ENCODE data around the gene RALGAPA1. TPM values are rescaled to one million over a fixed set of nuclear protein-coding genes. Genes with fewer than 3 reads are reported as not detected.

RALGAPA1 gene
- total and polyA plus RNA-seq, 2 of the 13 experiments (the other 11 are each of a cell fraction or from before 2014, with no cell fraction given): 65.0 to 89.2 TPM

DNA sequence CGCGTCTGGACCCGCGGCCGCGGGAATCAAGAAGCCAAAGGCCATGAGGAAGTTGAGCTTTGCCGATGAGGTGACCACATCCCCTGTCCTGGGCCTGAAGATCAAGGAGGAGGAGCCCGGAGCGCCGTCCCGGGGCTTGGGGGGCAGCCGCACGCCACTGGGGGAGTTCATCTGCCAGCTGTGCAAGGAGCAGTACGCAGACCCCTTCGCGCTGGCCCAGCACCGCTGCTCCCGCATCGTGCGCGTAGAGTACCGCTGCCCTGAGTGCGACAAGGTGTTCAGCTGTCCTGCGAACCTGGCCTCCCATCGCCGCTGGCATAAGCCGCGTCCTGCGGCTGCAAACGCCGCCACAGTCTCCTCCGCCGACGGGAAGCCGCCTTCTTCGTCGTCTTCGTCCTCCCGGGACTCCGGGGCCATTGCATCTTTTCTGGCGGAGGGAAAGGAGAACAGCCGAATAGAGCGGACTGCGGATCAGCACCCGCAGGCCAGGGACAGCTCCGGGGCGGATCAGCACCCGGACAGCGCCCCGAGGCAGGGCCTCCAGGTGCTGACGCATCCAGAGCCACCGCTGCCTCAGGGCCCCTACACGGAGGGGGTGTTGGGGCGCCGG is 274.1 kb downstream of the RALGAPA1 start (continued):
- TF ChIP-seq, protein P1, sequence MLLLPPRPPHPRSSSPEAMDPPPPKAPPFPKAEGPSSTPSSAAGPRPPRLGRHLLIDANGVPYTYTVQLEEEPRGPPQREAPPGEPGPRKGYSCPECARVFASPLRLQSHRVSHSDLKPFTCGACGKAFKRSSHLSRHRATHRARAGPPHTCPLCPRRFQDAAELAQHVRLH (CRISPR knock-in tag; IDR thresholded peaks at IDR 0.05; ENCODE audit: borderline replicate concordance, low read depth): peak; percentile 100
- TF ChIP-seq, protein P2, sequence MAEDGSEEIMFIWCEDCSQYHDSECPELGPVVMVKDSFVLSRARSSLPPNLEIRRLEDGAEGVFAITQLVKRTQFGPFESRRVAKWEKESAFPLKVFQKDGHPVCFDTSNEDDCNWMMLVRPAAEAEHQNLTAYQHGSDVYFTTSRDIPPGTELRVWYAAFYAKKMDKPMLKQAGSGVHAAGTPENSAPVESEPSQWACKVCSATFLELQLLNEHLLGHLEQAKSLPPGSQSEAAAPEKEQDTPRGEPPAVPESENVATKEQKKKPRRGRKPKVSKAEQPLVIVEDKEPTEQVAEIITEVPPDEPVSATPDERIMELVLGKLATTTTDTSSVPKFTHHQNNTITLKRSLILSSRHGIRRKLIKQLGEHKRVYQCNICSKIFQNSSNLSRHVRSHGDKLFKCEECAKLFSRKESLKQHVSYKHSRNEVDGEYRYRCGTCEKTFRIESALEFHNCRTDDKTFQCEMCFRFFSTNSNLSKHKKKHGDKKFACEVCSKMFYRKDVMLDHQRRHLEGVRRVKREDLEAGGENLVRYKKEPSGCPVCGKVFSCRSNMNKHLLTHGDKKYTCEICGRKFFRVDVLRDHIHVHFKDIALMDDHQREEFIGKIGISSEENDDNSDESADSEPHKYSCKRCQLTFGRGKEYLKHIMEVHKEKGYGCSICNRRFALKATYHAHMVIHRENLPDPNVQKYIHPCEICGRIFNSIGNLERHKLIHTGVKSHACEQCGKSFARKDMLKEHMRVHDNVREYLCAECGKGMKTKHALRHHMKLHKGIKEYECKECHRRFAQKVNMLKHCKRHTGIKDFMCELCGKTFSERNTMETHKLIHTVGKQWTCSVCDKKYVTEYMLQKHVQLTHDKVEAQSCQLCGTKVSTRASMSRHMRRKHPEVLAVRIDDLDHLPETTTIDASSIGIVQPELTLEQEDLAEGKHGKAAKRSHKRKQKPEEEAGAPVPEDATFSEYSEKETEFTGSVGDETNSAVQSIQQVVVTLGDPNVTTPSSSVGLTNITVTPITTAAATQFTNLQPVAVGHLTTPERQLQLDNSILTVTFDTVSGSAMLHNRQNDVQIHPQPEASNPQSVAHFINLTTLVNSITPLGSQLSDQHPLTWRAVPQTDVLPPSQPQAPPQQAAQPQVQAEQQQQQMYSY (CRISPR knock-in tag; IDR thresholded peaks at IDR 0.05): peak; percentile 97
- TF ChIP-seq, protein P3, sequence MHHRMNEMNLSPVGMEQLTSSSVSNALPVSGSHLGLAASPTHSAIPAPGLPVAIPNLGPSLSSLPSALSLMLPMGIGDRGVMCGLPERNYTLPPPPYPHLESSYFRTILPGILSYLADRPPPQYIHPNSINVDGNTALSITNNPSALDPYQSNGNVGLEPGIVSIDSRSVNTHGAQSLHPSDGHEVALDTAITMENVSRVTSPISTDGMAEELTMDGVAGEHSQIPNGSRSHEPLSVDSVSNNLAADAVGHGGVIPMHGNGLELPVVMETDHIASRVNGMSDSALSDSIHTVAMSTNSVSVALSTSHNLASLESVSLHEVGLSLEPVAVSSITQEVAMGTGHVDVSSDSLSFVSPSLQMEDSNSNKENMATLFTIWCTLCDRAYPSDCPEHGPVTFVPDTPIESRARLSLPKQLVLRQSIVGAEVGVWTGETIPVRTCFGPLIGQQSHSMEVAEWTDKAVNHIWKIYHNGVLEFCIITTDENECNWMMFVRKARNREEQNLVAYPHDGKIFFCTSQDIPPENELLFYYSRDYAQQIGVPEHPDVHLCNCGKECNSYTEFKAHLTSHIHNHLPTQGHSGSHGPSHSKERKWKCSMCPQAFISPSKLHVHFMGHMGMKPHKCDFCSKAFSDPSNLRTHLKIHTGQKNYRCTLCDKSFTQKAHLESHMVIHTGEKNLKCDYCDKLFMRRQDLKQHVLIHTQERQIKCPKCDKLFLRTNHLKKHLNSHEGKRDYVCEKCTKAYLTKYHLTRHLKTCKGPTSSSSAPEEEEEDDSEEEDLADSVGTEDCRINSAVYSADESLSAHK (CRISPR knock-in tag; IDR thresholded peaks at IDR 0.05; ENCODE audit: borderline replicate concordance): peak; percentile 100
- TF ChIP-seq CENPT (CRISPR knock-in tag; IDR thresholded peaks at IDR 0.05; ENCODE audit: low read depth): peak; percentile 100
- peak; percentile 100 for TF ChIP-seq SAP130 (CRISPR knock-in tag; IDR thresholded peaks at IDR 0.05; ENCODE audit: low read depth)
- TF ChIP-seq ZNF468 (CRISPR knock-in tag; IDR thresholded peaks at IDR 0.05): peak; percentile 100
- peak; percentile 97 for TF ChIP-seq CBX1 (IDR thresholded peaks at IDR 0.05; ENCODE audit: low read depth)
- TF ChIP-seq ZNF550 (CRISPR knock-in tag; IDR thresholded peaks at IDR 0.05; ENCODE audit: borderline replicate concordance): peak; percentile 100
- peak; percentile 61 for TF ChIP-seq ZFP36 (IDR thresholded peaks at IDR 0.05; ENCODE audit: borderline replicate concordance, low read depth, low read length, partially characterized antibody)
- peak; percentile 100 for TF ChIP-seq ZNF253 (CRISPR knock-in tag; IDR thresholded peaks at IDR 0.05; ENCODE audit: borderline replicate concordance)
- TF ChIP-seq CBX2 (IDR thresholded peaks at IDR 0.05; ENCODE audit: low read depth, low read length): no peak; the same call in 1 of the 2 replicates
- peak; percentile 100 for TF ChIP-seq CBX2 (CRISPR knock-in tag; IDR thresholded peaks at IDR 0.05; ENCODE audit: low read depth)
- peak; percentile 100 for TF ChIP-seq SMAD3 (CRISPR knock-in tag; IDR thresholded peaks at IDR 0.05)
- TF ChIP-seq, protein P4, sequence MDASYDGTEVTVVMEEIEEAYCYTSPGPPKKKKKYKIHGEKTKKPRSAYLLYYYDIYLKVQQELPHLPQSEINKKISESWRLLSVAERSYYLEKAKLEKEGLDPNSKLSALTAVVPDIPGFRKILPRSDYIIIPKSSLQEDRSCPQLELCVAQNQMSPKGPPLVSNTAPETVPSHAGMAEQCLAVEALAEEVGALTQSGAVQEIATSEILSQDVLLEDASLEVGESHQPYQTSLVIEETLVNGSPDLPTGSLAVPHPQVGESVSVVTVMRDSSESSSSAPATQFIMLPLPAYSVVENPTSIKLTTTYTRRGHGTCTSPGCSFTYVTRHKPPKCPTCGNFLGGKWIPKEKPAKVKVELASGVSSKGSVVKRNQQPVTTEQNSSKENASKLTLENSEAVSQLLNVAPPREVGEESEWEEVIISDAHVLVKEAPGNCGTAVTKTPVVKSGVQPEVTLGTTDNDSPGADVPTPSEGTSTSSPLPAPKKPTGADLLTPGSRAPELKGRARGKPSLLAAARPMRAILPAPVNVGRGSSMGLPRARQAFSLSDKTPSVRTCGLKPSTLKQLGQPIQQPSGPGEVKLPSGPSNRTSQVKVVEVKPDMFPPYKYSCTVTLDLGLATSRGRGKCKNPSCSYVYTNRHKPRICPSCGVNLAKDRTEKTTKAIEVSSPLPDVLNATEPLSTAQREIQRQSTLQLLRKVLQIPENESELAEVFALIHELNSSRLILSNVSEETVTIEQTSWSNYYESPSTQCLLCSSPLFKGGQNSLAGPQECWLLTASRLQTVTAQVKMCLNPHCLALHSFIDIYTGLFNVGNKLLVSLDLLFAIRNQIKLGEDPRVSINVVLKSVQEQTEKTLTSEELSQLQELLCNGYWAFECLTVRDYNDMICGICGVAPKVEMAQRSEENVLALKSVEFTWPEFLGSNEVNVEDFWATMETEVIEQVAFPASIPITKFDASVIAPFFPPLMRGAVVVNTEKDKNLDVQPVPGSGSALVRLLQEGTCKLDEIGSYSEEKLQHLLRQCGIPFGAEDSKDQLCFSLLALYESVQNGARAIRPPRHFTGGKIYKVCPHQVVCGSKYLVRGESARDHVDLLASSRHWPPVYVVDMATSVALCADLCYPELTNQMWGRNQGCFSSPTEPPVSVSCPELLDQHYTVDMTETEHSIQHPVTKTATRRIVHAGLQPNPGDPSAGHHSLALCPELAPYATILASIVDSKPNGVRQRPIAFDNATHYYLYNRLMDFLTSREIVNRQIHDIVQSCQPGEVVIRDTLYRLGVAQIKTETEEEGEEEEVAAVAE (CRISPR knock-in tag; IDR thresholded peaks at IDR 0.05; ENCODE audit: borderline replicate concordance): peak; percentile 99
- peak; percentile 100 for TF ChIP-seq ZNF616 (CRISPR knock-in tag; IDR thresholded peaks at IDR 0.05; ENCODE audit: low read depth)
- TF ChIP-seq SSRP1 (CRISPR knock-in tag; IDR thresholded peaks at IDR 0.05): peak; percentile 97
- peak; percentile 100 for TF ChIP-seq JUN (CRISPR knock-in tag; IDR thresholded peaks at IDR 0.05)
- peak; percentile 100 for TF ChIP-seq ARHGAP35 (CRISPR knock-in tag; IDR thresholded peaks at IDR 0.05; ENCODE audit: borderline replicate concordance)
- peak; percentile 100 for TF ChIP-seq ZNF34 (CRISPR knock-in tag; IDR thresholded peaks at IDR 0.05; ENCODE audit: borderline replicate concordance)
- peak; percentile 100 for TF ChIP-seq KDM3A (CRISPR knock-in tag; IDR thresholded peaks at IDR 0.05; ENCODE audit: low read depth)
